HG03066 (cell line): ENCODE results near the gene LAMA4.

Source experiments
- ATAC-seq: cut with Tn5 transposase; IDR thresholded peaks from one replicate; pipeline ENCODE4 v1.9.1; 2021; ENCODE audit warnings: low read depth; ENCODE audit not compliant: unreplicated experiment

LAMA4 gene

DNA sequence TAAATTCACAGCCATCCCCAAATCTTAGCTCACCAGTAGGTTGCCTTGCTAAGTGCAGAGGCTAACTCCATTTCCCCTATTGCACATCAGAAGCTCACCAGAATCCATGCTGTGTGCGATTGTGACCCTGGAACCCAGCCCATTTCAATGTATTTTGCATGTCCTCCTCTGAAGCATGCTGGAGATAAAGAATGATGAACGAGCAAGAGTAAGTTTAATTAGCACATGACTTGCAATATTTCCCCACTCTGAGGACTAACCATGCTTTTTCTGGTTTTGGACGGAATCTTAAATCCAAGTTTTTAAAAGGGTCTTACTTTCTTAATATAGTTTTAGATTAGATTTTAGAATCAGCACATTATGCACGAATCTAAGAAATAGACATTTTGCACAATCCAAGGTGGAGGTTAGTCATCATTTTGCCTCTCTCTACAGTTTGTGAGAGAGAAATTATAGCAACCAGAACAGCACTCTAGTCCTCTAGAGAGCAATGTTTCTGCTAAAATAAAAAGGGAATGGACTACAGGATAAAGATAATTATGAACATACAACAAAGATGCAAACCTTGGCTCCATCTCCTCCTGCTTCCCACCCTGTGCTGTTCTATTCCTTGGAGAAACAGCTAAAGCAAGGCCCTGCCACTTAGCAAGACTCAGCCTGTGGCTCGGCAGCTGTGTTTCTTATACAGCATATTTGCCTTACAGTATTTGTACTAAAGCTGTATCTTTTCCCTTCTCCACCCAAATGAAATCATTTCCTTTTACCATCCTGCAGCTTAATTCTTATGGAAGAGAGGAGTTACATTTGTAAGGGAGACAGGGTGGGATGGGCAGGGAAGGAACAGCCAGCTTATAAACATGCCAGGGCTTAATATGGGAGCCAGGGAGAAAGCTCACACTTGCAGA is 24.9 kb upstream of the LAMA4 start:
- ATAC-seq, result no peak

DNA sequence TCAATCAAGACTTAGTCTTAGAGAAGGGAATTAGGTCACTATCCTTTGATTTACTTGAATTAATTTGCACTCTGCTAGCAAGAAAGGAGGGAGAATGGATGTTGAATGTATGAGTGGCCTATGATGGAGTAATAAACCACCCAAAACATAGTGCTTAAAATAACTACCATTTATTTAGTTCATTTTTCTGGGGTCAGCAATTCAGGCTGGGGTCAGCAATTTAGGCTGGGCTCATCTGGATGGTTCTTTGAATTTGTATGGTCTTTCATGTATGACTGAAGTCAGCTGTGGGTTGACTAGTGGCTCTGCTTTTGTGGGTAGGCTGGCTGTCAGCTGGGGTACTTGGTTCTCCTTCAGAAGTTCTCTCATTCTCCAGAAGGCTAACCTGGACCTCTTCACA is 21.0 kb upstream of the LAMA4 start:
- no peak for ATAC-seq

DNA sequence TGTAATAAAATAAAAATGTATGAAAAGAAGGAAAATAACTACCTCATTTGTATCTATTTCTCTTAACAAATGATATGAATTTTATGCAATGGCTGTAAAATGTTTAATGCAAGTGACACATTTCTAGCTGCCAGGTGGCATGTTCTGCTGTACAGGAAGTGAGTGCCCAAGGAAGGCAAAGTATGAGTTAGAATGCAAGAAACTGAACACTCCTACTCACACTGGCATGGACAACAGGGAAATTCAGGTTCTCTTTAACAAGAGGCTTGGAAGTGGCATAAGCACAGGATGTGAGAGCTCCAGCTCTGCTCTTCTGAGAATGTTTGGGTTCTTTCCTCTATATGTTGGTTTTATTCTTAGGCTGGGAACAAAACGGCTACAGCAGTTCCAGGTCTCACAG is 20.4 kb upstream of the LAMA4 start:
- no peak for ATAC-seq

DNA sequence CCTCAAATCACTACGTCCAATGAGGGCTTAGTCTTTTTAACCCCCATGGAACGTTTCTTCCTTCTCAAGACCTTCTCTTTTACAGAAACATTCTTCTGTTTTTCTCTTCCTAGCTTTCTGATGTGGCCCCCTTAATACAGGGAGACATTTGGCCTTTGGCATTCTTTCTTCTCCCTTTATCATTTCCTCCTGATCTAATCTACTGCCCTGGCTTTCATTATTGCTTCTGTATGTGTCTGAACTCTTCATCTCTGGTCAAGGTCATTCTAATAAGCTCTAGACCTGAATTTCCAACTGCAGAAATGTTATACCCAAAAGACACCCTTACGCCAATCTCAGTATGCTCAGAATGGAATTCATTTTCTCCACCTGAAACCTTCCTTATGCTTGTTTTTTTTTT is 18.4 kb upstream of the LAMA4 start:
- ATAC-seq, result no peak

DNA sequence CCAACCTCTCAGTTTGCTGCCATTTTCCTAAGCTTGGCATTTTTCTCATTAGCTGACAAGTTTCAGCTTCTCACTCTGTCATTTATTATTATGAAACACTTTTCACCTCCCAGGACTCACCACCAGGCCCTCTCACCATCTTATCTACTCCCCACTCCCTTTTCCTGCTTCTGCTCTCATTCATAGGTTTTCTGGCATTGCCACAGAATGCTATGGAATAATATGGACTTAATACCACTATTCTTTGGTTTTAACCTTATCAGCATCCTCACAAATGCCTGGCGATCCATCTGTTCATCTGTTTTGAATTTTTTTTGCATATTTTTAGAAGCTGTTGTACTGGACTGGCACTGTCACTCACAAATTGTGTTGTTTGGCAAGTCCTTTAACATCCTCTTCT is 16.4 kb upstream of the LAMA4 start:
- ATAC-seq, result no peak

DNA sequence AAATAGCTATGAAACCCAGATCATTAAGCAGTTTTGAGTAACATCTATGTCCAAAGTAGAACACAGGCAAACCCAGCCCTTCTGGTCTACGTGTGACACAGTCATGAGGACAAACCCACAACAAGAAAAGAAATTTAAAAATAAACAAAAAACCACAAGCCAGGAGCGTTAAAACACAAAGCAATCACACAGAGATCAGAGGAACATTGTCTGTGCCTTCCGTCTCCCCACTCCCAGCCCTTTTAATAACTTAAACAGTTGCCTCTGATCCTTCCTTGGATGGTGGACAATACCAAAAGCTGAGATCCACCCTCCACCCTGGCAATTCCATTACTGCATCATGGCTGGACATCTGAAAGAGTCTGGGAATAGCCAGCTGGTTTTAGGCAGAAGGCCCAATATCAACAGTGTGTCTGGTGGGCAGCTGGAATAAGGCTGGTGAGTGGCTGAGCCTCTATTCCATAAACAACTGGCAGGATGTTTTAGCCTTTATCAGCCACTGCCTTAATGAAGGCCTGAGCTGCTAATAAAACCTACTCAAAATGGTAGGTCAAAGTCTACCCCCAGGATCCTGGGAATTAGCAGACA is 15.7 kb upstream of the LAMA4 start:
- ATAC-seq, result no peak

DNA sequence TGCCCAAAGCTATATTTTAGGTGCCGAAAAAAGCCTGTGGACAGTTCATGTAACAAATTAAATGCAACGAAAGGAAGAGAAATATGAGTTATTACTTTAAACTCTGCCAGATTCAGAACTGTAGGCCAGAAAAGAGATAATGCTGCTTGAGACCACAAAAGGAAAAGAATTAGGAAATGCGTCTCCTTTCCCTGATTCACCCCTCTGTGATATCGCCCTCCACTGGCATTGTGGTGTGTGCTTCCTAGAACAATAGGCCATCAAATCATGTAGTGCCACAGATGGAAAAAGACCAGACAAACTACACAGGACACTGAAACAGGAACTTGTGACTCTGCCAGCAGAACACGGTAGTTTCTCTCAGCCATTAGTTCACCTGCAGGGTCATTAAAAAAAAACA is 14.7 kb upstream of the LAMA4 start:
- no peak for ATAC-seq

DNA sequence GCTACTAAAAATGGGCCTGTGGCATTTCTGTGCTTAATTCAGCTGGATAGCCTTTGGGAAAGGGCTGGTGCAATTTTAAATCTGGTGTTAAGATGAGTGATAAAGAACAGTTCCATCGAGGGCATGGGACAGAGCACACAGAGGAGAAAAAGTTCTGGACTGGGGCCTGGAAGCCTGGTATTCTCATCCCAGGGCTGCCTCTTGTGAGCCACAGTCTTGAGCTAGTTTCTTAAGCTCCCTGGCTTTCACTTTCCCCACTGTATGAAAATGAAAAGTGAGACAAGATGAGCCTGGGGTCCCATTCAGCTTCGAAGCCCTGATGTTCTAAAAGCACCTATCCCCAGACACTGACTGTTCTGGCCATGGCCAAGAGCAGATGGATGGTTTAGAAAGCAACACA is 14.3 kb upstream of the LAMA4 start:
- ATAC-seq, result no peak

DNA sequence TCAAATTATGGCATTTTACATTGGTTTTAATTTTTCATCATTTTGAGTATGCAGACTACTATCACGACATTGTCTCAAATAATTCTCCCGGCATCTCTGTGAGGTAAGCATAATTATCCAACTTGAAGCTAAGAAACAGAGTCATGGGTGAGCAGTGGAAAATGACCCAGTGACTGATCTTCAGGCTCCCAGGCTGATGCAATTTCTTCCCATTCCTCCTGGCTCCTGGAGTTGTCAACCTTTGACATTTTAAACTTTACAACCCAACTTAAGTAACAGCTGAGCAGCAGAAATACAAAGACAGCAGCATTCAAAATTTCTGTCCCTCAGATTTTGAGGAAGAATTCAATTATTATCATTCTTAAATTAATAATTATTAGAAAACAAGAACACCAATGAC is 13.7 kb upstream of the LAMA4 start:
- ATAC-seq, result no peak

DNA sequence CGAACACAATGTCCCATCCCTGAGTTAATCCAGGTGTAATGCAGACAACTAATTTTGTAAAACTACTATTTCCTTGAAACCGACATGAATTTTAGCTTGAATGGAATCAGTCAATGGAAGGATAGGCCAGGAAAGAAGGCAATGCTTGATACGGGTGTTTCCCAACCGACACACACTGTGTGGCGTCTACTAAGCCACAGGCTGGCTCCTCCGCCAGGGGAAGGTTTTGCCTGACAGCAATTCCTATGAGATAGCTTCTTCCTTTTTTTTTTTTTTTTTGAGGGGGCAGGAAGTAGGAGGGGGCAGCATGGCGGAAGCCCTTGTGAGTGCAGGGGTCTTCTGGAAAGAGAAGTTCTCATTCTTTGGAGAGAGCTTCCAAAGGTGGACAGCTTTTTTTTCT is 12.0 kb upstream of the LAMA4 start:
- ATAC-seq, result no peak

DNA sequence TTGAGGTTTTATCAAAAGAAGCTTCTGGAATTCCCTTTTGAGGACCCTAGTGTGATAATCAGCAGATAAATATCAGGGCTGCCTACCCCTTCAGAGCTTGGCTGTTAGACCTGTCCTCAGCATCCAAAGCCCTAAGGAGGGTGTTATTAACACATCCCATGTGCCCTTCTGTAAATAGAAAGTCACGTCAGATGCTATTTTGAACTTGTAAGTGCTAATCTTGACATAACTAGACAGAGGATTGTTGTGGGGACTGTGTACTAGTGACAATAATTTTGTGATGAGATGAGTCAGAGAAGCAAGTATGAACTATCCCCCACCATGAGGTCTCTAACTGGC is 4.9 kb upstream of the LAMA4 start:
- ATAC-seq, result no peak

DNA sequence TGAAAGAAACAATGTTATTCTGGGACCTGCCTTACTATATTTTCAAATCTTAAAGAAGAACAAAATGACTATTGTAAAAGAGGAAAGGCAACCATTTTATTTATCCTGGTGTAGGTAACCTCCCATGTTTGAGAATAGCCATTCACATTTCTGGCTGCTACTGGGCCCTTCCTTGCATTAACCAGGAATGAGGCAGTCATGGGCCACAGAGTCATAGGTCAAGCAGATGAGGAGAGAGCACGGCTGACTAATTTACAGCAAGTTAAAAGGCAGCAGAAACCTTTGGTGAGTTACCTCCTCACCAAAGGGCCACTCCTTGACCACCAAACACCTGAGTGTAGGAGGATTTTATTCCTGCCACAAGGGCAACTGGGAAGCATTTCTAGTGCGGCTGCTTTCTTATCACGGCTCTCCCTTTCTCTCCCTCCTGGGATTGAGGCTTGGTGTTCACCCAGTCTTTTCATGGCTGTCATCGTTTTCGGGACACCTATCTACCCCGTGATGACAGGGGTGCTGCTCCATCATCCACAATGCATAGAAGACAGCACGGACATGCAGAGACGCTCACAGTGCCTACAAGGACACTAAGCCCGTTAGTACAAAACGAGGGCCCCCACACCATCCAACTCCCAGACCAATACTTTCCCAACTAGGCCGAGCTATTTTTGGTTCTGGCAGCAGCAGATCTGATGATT is 4.4 kb upstream of the LAMA4 start:
- ATAC-seq, result no peak

DNA sequence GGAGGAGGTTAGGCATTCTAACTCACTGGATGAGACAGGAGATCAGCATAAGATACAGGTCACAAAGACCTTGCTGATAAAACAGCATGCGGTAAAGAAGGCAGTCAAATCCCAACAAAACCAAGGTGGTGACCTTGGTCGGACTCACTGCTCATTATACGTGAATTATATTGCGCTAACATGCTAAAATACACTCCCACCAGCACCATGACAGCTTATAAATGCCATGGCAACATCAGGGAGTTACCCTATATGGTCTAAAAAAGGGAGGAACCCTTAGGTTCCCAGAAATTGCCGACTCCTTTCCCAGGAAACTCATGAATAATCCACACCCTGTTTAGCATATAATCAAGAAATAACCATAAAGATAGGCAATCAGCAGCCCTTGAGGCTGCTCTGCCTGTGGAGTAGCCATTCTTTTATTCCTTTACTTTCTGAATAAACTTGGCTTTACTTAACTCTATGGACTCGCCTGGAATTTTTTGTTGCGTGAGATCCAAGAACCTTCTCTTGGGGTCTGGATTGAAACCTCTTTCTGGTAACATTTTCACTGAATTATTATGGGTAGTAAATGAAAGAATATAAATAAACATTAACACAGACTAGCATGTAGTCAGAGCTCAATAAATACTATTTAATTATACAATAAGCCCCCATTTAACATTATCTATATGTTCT is 3.0 kb upstream of the LAMA4 start:
- ATAC-seq, result no peak

DNA sequence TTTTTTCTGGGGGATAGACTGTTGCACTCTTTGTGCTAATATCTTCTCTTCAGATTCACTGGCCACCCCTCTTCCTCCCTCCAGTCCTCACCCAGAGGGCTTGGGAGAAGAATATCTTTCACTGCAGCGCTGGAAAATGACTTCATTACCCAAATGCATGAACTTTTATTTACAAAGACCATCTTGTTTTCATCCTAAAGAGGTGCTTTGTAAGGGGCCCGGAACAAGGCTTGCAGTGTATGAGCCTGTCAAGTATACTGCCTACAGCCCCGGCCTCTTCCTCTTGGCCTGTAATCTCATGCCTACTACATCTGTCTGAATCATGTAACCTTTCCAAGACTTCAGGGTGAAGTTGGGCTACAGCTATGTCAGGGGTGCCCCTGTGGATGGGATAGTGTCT is 554 bp upstream of the LAMA4 start:
- no peak for ATAC-seq

DNA sequence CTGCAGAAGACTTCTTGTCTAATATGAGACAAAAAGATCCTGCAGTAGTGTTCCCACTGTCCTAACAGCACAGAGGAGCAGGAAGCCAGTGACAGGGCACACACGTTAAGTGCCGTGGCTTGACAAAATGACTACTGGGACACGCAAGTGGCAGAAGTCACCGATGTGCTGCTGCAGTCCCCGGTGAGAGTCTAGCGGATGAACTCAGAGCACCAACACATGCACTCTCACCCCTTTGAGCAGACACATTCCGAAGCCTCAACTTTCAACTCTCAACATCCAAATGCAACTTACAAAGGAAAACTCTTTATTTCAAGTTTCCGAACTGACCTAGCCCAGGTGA is 898 bp downstream of the LAMA4 start:
- no peak for ATAC-seq

DNA sequence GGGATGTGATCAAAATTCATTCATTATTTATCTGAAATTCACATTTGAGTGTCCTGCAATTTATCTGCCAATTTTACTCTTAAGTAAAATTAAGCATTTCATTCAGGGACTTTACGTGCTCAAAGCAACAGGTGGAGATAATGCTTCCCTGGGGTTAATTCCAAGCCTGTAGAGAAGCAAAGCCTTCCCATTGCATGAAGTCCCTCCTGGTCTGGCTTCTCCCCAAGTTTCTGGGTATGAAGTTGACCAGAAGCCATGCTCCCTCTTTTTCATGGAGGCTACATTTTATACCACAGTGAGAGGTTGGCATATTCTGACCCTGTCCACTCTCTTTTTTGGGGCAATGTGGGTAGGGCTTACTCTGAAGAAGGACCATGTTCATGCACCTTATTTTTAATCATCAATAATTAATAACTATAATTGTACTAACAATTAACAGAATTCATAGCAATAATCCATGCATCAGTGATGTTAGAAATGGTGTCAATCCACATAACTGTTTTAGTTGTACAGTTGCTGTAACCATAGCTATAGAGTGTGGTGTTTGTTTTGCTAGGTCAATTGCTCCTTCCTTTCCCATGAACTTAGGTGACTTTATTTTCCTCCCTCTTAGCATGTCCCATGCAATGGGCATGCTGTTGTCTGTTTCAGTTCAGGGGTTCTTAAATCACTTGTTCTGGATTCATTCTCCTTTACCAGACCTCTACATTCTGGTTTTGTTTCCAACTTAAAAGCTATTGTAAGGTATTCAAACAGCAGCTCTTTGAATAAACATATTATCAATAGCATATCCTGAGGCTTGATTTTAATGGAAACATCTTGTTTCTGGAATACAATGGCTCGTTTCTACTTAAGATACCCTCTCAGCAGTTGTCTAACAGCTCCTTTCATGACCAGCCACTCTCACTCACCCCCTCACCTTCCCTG is 1.5 kb downstream of the LAMA4 start:
- no peak for ATAC-seq

DNA sequence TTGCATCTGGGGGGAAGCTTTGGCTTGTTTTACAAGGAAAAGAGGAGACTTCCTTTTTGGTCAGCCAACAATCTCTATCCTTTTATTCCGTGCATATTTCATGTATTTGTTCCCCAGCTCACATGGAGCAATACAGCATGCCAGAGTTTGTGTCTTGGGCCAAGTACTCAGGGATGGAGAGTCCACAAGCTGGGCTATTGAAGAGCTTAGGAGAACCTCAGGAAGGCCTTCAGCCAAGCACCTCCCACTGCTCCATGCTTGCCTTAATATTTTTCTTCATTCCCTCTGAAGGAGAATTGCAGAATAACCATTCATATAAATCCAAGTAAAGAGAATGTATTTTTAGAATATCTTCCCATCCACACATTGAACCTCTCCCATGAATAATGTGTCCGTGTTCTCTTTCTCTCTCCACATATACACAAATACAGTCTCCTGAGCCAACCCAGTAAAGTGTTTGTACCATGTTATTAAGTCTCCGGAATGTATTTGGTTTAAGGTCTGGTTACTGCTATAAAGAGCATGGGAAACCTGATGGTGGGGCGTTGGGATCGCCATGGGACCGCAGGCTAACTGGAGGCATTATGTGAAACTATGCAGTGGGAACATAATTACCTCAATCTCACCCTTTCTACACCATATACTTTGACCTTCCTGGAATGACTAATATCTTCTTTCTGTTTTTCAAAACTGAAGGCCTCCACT is 3.0 kb downstream of the LAMA4 start:
- ATAC-seq, result no peak

DNA sequence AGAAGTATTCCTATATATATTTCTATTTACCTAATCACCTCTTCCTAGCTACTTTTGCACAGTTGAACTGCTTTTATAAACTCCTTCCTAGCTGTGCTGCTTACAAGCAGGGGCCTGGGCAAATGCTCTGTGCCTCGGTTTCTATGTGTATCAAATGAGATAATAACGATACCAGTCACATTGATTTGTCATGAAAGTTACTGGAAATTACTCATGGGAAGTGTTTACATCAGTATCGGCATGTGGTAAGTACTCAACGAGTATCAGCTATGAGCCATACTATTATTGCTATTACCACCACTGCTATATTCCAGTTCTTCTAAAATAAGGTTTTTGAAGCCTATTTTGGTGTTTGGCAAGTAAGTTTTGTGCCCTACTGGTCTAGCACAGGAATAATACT is 4.9 kb downstream of the LAMA4 start:
- ATAC-seq, result no peak

DNA sequence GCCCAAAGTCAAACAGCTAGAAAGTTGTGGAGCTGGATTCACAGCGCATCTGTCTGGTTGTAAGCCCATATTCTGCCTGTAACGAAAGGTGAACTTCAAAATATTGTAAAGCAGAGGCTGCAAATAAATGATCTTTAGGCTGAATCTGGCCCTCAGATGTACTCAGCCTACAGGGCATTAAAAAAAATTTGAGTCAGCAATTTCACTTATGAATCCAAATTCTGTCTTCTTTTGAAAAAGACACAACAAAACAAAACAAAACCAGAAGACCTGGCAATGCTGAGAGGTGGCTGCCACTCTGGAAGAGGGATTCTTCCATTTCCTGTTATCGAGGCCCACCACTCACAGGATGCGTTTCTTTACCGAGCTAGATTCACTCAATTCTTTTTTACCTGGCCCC is 7.1 kb downstream of the LAMA4 start:
- no peak for ATAC-seq
